ENCODE measurements around the gene LRRFIP1. TPM values are rescaled to one million over a fixed set of nuclear protein-coding genes. Genes with fewer than 3 reads are reported as not detected.

The LRRFIP1 gene, protein sequence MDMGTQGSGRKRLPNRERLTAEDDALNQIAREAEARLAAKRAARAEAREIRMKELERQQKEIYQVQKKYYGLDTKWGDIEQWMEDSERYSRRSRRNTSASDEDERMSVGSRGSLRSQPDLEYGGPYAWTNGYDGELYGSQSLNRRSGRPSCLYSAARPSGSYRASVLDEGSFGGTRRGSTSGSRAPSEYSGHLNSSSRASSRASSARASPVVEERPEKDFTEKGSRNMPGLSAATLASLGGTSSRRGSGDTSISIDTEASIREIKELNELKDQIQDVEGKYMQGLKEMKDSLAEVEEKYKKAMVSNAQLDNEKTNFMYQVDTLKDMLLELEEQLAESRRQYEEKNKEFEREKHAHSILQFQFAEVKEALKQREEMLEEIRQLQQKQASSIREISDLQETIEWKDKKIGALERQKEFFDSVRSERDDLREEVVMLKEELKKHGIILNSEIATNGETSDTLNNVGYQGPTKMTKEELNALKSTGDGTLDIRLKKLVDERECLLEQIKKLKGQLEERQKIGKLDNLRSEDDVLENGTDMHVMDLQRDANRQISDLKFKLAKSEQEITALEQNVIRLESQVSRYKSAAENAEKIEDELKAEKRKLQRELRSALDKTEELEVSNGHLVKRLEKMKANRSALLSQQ
- 50.4 and 58.5 TPM in 2 replicates for polyA plus RNA-seq (2011; rRNA removed)
- 31.3 and 33.0 TPM in 2 replicates for polyA minus RNA-seq (2011; rRNA and poly(A)+ RNA removed)

DNA sequence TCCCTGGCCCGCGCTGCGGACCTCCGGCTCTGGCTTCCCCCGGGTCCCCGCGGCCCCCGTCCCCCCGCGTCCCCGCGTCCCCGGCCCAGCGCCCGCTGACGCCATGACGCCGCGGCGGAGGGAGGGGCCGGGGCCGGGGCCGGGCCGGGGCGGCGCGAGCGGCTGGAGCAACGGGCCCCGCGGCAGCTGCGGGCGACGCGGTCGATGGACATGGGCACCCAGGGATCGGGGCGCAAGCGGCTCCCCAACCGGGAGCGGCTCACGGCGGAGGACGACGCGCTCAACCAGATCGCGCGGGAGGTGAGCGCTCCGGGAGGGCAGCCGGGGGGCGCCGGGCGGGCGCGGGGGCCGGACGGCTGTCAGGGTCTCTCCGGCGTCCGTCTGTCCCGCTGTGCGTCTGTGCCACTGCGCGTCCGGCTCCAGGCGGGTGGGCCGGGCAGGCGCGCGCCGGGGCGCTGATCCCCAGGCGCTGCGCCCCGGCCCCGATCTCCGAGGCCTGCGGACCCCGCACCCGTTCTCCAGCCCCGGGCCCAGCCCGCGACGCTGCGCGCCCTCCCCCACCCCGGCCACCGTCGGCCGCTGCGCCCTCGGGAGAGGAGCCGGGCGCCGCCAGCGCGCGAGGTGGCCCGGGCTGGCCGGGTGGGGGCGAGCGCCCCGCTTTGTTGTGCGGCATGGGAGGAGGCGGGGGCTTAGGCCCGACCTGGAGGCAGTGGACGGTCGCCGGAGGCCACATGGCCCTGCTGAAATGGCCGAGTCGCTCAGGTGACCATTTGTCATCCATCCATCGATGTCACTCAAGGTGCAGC, at the start of gene LRRFIP1:
Gene LRRFIP1 (plus strand): TSS at position 147 of the 806 bp plus-strand sequence. CDS start 58 bp downstream, at position 205.
- peaks cover 3% of the 10 kb centered on the region; the same call in 1 of the 2 replicates for H3K36me3 ChIP-seq (ENCODE audit: control insufficient read depth, insufficient read depth, low read length)
- CTCF ChIA-PET, result interaction anchor here (1.6 to 1.7 kb wide), 2 partner anchors 35 to 63 kb away, joined by 3 to 4 read pairs; no protein-coding TSS in a partner anchor

DNA sequence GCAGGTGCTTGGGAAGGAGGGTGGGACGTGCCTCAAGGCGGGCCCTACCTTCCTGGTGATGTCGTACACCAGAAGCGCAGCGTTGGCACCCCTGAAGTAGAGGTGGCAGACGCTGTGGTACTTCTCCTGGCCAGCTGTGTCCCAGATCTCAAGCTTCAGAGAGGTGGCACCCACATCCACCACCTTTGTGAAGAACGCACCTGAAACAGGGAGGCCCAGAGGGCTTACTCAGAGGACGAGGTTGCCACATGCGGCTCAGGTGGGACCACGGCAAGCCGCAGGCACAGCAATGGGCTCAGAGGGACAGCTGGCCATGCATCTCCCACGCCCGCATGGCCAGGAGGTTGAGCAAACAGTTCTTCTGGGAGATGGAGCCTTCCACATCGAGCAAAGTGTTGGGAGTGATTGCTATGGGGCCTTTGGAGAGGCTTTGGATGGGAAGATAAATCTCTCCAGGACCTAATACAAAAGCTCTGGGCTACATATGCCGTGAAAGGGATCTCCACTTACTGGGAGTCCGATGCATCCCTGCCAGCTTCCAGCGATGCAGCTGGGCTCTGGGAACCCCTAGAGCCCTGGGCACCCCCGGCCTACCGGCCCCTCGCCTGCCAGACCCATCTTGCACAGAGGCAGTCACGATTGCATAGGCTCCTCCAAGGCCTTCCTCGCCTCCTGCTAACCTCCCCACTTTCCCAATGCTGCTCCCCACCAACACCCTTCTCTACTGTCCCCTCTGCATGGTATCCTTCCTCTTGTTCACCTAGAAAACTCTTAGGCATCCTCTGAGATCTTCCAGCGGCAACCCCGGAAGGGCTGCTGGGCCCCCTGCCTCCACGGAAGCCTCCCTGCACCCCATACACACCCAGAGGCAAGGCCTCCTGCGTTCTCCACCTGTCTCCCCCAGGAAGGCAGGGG, 49.2 kb upstream of the LRRFIP1 start:
- Histone ChIP-seq H3K27me3 (ENCODE audit: control insufficient read depth, insufficient read depth, low read length) (peaks cover 3% of the 10 kb centered on the region; the same call in 1 of the 2 replicates), H3K4me3 (ENCODE audit: low read depth, low read length) (no peak overlapping the region), H3K36me3 (ENCODE audit: control insufficient read depth, insufficient read depth, low read length) (no peaks in the 10 kb centered on the region)
- POLR2A ChIA-PET, result no interaction called here
- no peak for TF ChIP-seq CTCF (IDR thresholded peaks at IDR 0.05; ENCODE audit: insufficient read depth, low read depth, low read length)
- no peak for DNase-seq (ENCODE audit: low read depth)
- CTCF ChIA-PET, result interaction anchor here (0.9 to 1.5 kb wide), 2 partner anchors 66 to 167 kb away, joined by 3 to 8 read pairs; no protein-coding TSS in a partner anchor

More for the DNA sequence above, at the start of gene LRRFIP1:
- TF ChIP-seq CTCF (IDR thresholded peaks at IDR 0.05; ENCODE audit: insufficient read depth, low read depth, low read length), result no peak
- Histone ChIP-seq H3K4me3 (ENCODE audit: low read depth, low read length) (peak within 1 kb of the TSS; percentile 57), H3K27me3 (ENCODE audit: control insufficient read depth, insufficient read depth, low read length) (no peaks in the 10 kb centered on the region)
- DNase-seq (ENCODE audit: low read depth), result no peak
- POLR2A ChIA-PET, result no interaction called here

DNA sequence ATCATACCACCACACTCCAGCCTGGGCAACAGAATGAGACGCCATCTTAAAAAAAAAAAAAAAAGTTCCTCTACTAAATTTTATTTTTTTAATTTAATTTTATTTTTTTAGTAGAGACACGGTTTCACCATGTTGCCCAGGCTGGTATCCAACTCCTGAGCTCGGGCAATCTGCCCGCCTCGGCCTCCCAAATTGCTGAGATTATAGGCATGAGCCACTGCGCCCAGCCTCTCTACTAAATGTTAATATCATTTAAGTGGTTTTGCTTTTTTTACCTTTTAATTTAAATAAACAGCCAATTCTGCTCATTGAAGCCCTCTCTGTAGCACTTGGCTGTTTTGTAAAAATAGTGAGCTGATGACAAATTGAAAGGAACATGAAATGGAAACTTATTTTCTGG, 46.1 kb upstream of the LRRFIP1 start:
- POLR2A ChIA-PET, result interaction anchor here (0.6 kb wide), 2 partner anchors 10 to 485 kb away, joined by 3 to 11 read pairs; no protein-coding TSS in a partner anchor
- Histone ChIP-seq H3K27me3 (ENCODE audit: control insufficient read depth, insufficient read depth, low read length) (peaks cover 3% of the 10 kb centered on the region; the same call in 1 of the 2 replicates), H3K4me3 (ENCODE audit: low read depth, low read length) (no peak overlapping the region), H3K36me3 (ENCODE audit: control insufficient read depth, insufficient read depth, low read length) (no peaks in the 10 kb centered on the region)
- CTCF ChIA-PET, result interaction anchor here (0.6 to 6.0 kb wide), 34 partner anchors 9 to 683 kb away, joined by 3 to 97 read pairs (median 4); no protein-coding TSS in a partner anchor
- no peak for TF ChIP-seq CTCF (IDR thresholded peaks at IDR 0.05; ENCODE audit: insufficient read depth, low read depth, low read length)
- DNase-seq (ENCODE audit: low read depth), result no peak
